Activated CD4-positive, CD25-positive, alpha-beta regulatory T cell treated with anti-CD3 and anti-CD28 coated beads, Interleukin-2, amount 50 U/mL, for 72 hours (primary cell): ENCODE data around the gene ACOT8.
"Not testable (repeated sequence)": the region's sequence is repeated elsewhere in the genome, so short reads cannot be mapped to it uniquely, and the experiment has no call there.

Experiments
- DNase-seq: peaks from one replicate; pipeline ENCODE4 v3.0.0; 2021

Gene ACOT8

DNA sequence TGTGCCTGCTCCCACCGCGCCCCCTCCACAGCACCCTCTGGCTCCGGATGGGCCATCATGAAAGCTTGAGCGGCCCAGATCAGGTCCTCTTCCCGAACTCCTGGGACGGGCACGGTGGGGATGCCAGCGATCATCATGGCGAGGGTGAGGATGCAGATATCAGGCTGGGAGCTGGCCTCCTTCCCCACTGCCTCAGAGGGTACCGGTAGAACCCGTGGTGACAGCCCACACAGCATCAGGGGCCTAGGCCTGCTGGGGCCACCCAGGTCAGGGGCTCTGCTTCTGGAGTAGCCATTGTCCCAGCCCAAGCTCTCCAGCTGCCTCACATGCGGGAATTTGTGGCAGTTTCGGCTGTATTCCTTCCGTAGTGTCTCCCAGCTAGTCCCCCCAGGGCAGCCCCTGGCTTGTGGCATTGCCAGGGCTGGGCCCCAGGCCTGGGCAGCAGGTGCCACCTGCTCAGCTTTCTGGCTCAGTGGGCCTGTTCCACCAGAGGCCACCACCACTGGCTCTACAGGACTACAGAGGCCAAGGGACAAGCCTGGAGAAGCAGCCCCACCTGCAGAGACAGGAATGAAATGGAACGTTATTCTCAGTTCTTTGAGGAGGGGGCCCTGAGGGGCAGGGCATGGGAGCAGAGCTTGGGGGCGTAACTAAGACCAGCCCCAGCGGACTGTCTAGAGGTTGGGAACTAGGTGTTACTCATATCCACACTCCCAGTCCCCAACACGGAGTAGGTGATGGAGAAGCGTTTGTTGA is 29.6 kb upstream of the ACOT8 start:
- no peak for DNase-seq

DNA sequence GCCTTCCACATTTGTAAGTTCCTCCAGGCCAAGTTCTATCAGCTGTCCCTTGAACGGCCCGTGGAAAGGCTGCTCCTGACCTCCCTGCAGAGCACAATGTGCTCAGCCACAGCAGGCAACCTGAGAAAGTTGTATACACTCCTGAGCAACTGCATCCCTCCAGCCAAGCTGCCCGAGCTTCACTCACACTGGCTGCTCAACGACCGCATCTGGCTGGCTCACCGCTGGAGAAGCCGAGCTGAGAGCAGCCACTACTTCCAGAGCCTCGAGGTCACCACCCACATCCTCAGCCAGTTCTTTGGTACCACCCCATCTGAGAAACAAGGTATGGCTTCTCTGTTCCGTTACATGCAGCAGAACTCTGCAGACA is 25.9 kb upstream of the ACOT8 start:
- DNase-seq, result no peak

DNA sequence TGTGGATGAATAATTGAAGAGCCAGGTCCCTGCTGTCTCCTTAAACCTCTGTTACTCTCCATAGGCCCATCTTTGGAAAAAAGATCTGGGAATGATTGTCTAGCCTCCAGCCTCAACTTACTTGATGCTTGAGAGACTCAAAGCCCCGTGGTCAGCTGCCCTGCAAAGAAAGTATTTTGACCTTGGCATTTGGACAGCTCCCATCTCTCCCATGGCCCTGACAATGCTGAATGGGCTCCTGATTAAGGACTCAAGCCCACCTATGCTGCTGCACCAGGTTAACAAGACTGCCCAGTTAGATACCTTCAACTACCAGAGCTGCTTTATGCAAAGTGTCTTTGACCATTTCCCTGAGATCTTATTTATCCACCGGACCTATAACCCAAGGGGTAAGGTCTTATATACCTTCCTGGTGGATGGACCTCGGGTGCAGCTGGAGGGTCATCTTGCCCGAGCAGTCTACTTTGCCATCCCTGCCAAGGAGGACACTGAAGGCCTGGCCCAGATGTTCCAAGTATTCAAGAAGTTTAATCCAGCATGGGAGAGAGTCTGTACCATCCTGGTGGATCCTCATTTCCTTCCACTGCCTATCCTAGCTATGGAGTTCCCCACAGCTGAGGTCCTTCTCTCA is 25.4 kb upstream of the ACOT8 start:
- no peak for DNase-seq

DNA sequence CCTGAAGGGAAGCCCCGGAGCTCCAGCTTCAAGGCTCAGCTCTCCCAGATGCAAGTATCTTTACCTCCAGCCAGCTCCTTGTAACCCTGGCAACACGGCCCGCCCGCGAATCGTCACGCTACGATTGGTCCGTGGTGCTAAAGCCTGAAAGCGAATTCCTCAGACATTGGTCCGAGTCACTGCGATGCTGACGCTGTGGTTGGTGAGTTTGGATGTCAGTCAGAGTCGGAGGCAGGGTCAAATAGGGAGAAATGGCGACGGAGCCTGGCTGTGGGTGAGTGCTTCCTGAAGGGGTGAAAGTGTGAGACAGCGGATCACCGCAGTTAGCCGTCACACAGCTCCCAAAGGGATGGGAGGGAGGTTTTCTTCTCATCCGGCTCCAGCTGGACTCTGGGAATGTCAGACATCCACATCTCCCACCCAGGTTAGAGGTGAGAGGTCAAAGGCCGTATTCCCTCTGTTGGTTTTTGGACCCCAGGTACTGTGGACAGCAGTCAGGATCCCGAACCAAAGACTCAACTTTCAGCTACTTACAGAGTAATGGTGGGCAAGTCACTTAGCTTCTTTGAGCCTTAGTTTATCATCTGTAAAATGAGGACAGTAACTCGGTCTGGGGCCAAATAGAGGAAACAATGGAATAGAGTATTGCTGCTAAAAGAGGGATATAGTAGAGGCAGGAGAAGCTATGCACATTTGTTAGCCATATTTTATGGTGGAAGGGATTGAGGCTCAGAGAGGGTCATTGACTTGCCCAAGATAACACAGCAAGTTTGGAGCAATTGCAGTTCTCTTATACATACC is 24.0 kb upstream of the ACOT8 start, which contains the start of gene ZSWIM1:
Gene ZSWIM1, plus strand, starts transcription at position 240 of the 801 bp plus-strand sequence. CDS start 1,366 bp downstream, outside the sequence.
- DNase-seq, result peak; percentile 99

DNA sequence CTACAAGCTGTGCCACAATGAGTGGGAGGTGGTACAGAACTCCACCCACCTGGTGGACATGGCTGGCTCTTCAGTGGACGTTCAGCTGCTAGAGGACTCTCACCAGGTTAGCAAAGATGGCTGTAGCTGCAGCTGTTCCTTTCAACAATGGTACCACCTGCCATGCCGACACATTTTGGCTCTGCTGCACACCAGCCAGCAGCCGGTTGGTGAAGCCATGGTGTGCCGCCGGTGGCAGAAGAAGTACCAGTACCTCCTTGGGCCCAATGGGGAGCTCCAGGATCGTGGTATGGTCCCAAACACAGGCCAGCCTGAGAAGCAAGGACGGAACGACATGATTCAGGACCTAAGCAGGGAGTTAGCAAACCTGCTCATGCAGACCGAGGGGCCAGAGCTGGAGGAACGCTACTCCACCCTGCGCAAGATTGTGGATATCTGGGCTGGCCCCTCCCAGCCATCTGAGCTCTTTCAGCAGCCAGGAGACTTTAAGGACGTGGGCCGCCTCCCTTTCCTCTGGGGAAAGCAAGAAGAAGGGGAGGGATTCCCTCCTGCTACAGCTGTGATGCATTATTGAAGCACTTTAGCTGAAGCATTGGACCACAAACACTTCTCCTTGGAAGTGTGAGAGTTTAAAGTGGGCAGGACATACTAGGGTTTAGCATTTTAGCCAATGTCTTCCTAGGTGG is 21.0 kb upstream of the ACOT8 start:
- DNase-seq, result no peak

DNA sequence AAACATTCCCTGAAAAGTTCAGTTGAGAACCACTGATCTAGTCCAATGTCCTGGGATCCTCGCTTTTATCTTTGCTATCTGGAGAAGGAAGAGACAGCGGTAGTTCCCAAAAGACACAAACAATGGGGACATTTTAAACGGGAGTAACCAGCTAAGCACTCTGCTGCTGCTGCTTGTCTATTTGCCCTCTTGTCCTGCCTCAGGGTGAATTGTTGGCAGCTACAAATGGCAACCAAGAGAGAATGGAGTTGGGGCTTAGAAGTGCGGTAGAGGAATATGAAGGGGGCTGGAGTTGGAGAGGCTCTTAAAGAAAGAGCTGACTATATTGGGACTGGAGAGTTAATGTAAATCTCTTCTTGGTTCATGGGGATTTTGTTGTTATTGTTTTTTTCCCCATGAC is 17.4 kb upstream of the ACOT8 start:
- no peak for DNase-seq

DNA sequence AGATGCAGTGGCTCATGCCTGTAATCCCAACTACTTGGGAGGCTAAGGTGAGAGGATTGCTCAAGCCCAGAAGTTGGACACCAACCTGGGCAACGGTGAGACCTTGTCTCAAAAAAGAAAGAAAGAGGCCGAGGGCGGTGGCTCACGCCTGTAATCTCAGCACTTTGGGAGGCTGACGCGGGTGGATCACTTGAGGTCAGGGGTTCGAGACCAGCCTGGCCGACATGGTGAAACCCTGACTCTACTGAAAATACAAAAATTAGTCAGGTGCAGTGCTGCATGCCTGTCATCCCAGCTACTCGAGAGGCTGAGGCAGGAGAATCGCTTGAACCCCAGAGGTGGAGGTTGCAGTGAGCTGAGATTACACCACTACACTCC is 16.9 kb upstream of the ACOT8 start:
- DNase-seq, result not testable (repeated sequence)

DNA sequence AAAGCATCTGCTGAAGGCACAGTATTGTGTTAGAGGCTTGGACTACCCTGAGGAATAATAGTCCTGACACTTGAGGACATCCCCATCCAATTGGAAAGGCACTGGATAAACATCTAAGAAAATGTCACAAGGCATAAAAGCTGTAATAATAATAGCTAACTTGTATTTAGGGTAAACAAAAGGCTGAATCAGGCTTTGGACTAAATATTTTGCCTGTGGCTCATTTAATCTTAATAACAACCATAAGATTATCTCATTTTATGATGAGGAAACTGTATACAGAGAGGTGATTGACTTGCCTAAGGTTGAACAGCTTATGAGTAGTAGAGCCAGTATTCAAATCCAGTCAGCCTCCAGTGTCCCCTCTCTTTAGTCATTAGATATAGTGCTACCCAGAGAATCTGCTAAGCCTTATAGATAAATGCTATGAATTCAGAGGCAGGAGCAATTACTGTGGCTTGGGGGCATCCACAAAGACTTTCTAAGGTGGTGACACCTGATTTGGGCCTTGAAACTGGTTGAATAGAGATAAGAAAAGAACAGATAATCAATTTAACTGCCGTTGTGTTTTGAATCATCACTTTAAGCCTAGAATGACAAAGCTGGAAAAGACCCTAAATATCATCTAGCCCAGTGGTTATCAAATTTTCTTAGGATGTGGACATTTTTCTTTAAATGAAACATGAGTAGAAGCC is 16.4 kb upstream of the ACOT8 start:
- no peak for DNase-seq

DNA sequence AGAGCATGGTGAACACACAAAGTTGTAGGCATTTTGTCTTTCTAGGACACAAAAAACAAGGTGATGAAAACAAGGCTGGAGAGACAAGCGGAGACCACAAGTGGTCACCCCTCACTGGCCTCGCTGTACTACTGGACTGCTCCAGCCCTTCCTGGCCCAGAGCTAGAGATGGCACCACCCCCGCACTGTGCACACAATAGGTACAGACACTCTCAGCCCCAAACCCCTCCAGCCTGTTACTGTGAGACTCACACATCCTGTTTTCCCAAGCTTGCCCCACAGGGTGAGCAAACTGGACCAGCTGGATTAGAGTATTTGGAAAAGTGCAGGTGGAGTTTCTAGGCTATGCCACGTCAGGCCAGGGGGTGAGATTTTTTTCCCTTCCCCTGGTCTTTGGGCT is 15.4 kb upstream of the ACOT8 start:
- no peak for DNase-seq

DNA sequence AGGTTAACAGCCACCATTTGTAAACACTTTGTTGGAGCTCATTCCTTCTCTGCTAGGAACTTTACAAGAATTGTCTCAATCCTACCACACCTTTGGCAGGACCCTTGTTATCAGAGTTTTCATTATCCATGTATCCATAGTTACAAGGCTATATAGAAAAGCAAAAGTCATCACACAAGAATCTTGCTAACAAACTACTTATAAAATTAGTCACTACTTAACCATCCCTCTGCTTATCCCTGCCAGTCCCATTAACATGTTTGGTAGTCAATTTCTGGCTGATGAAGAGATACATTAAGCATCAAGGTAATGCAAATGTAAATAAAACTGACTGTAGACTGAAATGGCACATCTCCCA is 10.6 kb upstream of the ACOT8 start:
- no peak for DNase-seq

DNA sequence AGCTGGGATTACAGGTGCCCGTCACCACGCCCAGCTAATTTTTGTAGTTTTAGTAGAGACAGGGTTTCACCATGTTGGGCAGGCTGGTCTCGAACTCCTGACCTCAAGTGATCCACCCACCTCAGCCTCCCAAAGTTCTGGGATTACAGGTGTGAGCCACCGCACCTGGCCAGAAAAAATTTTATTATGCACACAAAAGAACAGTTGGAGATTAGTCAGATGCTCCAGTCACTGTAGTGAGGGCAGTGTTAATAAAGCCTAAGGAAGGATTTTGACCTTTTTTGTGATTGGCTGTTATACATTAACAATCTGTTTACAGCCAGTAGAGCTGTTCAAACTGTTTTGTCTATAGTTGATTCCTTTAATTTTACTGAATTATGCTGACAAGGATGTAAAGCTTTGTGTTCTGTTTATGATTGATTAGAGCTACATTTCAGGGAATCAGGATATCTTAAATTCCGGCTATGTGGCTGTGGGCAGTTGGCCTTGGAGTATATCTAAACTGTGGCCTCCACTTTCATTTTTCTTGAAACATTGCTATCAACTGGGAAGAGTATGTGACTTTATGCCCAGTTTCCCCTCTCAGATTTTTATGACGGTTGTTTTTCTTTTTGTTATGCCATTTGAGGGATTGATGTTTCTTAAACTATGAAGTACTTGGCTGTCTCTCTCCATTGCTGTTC is 10.1 kb upstream of the ACOT8 start:
- no peak for DNase-seq

DNA sequence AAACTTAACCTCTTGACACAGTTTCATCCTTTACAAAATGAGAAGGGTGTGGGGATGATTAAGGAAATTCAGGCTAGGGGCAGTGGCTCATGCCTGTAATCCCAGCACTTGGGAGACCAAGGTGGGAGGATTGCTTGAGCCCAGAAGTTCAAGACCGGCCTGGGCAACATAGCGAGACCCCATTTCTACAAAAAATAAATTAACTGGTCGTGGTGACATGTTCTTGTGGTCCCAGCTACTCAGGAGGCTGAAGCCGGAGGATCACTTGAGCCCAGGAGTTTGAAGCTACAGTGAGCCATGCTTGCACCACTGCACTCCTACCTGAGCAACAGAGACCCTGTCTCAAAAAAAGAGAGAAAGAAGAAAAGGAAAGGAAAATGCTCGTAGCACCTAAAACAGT is 9.3 kb upstream of the ACOT8 start:
- no peak for DNase-seq

DNA sequence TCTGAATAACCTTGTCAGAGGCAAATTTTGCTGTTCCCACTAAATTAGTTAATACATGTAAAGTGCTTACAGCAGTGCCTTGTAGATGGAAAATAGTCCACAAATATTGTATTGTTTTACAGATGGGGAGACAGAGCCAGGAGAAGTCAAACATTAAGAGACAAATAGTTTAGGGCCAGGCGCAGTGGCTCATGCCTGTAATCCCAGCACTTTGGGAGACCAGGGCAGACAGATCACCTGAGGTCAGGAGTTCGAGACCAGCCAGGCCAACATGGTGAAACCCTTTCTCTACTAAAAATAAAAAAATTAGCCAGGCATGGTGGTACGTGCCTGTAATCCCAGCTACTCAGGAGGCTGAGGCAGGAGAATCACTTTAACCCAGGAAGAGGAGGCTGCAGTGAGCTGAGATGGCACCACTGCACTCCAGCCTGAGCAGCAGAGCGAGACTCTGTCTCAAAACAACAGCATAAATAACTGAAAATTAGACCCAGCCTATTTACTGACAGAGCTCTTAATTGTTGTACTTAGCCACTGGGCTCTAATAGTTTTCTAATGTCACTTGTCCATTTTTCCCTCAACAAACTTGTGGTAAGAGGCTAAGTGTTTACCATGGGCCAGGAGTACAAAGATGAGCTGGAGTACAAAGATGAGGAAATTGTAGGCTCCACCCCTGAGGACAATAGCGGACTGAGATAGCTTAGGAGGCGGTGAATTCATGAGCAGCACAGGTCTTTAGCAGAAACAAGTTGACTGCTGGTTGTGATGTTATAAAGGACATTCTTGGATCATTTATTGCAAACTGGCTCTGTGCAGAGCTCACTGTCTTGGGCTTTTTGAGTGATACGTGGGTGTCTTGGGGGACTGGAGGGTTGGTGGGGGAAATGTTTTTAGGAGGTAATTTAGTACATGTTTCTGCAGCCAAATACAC is 6.6 kb upstream of the ACOT8 start:
- no peak for DNase-seq

DNA sequence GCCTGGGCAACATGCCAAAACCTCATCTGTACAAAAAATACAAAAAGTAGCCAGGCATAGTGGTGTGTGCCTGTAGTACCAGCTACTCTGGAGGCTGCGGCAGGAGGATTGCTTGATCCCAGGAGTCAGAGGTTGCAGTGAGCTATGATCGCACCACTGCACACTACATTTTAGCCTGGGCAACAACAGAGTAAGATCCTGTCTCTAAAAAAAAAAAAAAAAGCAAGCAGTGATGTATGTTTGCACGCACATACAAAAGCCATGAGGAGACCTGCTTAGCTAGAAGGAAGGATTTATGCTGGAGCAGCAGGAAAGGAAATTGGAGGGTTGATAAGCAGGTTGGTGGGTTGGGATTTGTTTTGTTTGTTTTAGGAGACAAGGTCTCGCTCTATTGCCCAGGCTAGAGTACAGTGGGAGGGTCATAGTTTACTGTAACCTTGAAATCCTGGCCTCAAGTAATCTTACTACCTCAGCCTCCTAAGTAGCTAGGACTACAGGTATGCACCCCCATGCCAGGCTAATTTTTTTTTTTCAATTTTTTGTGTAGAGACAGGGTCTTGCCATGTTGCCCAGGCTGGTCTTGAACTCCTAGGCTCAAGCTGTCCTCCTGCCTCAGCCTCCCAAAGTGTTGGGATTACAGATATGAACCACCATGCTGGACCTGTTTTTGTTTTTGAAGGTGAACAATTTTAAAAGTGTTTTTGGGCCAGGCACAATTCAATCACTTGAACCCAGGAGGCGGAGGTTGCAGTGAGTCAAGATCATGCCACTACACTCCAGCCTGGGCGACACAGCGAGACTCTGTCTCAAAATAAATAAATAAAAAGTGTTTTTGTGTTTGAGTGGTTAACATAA is 4.3 kb upstream of the ACOT8 start:
- DNase-seq, result no peak

DNA sequence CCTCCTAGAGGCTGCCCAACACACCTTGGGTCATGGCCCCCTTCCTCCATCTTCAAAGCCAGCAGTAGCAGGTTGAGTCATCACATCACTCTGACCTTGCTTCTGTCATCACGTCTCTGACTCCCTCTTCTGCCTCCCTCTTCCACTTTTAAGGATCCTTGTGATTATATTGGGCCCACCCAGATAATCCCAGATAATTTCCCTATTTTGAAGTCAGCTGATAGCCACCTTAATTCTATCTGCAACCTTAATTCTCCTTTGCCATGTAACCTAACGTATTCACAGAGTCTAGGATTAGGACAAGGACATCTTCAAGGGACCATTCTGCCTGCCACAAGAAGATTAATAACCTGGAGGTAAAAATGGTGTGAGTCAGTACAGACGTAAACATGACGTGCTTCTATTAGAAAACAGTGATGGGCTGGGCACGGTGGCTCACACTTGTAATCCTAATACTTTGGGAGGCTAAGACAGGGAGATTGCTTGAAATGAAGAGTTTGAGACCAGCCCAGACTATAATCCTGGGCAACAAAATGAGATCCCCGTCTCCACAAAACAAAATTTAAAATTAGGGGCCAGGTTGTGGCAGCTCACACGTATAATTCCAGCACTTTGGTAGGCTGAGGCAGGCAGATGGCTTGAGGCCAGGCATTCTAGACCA is 3.5 kb upstream of the ACOT8 start:
- DNase-seq, result no peak

DNA sequence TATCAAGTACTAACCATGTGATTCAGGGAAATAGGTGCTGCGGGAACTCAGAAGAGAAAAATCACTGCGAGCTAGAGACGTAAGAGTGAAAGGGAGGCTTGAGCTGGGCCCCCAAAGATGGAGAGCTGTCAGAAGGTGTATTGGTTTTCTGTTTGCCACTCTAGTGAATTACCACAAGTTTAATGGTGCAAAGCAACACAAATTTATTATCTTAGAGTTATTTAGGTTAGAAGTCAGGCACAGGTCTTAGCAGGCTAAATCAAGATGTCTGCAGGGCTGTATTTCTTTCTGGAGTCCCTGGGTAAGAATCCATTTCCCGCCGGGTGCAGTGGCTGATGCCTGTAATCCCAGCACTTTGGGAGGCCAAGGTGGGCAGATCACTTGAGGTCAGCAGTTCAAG is 2.7 kb upstream of the ACOT8 start:
- no peak for DNase-seq

DNA sequence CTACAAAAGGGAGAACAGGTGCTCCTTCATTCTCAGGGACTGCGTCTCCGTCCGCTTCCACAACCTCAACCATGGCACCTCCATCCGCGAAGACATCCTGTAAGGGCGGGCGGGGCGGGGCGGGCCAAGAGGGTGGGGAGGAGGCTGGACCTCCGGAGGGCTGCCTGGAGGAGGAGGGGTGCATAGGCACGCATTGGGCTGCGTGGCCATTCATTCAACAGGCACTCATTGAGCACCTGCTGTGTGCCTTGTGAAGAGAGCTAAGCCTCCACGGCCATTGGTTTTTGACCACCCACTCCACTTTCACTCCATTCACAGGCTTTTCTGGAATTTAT is 657 bp upstream of the ACOT8 start:
- DNase-seq, result no peak

DNA sequence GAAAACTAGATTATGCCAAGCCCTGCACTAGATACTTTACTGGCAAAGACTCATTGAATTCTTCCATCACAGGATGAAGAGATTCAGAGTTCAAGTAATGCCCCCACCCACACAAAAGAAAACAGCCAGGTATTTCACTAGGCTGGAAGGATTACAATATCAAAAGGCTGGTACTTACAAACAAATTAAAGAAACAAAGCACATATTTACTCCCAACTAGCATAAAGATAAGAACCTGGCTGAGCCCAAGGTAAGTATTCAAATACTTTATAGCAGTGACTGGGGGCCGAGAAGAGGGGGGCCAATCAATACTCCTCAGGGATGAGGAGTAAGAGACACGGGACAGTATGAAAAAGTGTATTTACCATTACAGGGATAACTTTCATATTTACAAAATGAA is 3.7 kb downstream of the ACOT8 start:
- no peak for DNase-seq

DNA sequence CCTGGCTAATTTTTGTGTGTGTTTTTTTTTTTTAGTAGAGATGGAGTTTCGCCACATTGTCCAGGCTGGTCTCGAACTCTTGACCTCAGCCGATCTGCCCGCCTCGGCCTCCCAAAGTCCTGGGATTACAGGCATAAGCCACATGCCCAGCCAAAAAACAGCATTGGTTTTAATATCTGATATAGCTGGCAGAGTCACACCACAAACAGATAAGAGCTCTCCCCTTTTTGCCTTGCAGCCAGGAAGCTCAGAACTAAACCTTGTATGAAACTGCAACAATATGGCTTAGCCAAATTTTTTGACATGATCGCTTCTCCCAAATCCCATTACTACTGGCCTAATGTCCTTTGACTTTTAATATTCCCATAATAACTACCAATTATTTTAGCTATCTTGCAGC is 4.9 kb downstream of the ACOT8 start:
- no peak for DNase-seq

DNA sequence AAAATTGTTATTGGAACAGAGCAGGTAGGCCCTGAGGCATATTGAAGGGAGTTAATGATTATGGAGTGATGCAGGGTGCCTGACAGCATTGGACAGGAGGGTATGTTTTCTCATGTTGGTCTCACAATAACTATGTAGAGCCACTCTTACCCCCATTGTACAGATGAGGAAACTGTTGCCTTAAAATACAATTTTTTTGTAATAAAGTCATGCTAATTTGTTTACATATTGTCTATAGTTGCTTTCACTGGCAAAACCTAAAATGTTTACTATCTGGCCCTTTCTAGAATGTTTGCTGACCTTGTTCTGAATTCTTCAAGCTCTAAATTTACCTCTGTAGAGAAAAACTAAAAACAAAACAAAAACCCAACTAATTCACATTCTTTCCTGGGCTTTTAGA is 5.7 kb downstream of the ACOT8 start:
- DNase-seq, result no peak
